Measurements from ENCODE around the gene FAM3A.
A peak's percentile ranks its signal among the peaks of the same experiment; 100 is the strongest.
"Not testable (repeated sequence)": the region's sequence is repeated elsewhere in the genome, so short reads cannot be mapped to it uniquely, and the experiment has no call there.

Gene FAM3A, protein sequence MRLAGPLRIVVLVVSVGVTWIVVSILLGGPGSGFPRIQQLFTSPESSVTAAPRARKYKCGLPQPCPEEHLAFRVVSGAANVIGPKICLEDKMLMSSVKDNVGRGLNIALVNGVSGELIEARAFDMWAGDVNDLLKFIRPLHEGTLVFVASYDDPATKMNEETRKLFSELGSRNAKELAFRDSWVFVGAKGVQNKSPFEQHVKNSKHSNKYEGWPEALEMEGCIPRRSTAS

DNA sequence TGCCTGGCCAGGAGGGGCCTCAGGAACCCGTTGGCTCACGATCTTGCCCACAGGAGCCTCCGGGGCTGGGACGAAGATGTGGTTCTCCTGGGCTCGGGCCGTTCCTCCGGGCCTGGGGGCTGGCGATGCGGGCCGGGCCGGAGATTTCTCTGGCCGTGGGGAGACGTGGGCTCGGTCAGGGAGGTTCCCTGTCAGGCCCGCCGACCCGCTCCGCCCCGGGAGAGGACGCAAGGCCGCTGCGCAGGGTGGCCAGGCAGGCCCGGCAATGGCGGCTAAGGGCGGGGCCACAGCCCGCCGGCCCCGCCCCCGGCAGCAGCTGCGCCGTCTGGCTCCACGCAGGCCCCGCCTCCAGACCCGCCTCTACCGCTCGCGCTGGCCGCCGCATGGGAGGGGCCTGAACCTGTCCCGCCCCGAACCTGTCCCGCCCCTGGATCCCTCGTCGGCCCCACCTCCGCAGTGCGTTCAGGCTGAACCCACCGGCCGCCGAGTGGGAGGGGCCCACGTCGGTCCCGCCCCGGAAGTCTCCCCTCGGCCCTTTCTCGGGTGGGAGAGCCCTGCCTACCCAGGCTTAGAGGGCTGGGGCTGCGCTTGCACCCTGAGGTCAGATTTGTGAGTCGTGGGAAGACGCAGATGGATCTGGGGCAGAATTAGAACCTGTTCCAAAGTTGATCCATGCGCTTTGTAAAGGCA lies at the start of gene FAM3A:
TSS of gene FAM3A (minus strand) at position 267 of the 690 bp plus-strand sequence. CDS start 460 bp downstream, outside the sequence.
- DNase-seq (ENCODE audit: low read depth in 3 of 3) = peak; percentile 82 to 90 (median 90)

DNA sequence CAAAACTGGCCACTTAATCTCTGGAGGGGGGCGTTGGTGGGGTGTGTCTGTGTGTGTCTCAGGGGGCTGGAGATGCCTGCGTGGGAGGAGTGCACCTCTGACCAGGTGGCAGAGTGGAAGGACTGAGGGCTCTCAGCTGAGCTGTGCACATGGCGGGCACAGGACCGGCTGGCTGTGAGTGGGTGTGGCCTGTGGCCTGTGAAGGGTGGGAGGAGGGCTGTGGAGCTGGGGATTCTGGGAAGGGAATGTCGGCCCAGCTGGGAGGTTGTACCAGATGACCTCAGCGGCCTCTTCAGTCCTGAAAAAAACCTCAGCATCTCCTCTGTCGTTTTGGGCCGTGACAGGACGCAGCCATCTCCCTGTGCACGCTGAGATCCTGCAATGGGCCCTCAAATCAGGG lies 46.3 kb upstream of the FAM3A start:
- not testable (repeated sequence) for DNase-seq (ENCODE audit: low read depth in 3 of 3)

DNA sequence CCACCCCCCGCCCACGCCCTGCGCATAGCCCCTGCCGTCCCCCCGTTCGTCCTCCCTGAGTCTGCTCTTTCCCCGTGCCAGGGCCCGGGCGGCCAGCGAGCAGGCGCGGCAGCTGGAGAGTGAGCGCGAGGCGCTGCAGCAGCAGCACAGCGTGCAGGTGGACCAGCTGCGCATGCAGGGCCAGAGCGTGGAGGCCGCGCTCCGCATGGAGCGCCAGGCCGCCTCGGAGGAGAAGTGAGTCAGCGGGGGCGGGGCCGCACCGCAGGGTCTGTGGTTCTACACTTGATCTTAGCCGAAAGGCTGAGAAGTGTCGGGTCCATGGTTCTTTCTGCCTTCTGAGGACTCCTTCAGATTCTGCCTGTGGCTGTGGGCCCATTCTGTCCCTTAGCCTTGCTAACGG lies 44.3 kb upstream of the FAM3A start:
- not testable (repeated sequence) for DNase-seq (ENCODE audit: low read depth in 3 of 3)

DNA sequence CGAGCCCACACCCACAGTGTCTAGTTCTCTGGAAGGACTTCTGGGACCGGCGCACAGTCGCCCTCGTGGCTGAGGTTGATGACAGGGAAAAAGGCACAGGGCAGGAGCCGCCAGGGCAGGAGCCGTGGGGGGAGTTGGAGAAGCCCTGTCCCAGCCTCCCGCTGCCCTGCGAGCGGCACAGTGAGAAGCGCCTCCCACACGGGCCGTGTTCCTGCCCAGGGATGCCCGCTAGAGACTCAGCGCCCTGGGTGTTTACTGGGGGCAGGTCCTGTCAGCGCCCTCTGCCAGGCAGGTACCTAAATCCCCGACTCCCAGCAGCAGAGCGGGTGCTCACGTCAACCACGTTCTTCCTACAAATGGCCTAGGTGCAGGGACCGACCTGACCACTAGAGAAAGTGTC lies 42.9 kb upstream of the FAM3A start:
- DNase-seq (ENCODE audit: low read depth in 3 of 3) = not testable (repeated sequence)

DNA sequence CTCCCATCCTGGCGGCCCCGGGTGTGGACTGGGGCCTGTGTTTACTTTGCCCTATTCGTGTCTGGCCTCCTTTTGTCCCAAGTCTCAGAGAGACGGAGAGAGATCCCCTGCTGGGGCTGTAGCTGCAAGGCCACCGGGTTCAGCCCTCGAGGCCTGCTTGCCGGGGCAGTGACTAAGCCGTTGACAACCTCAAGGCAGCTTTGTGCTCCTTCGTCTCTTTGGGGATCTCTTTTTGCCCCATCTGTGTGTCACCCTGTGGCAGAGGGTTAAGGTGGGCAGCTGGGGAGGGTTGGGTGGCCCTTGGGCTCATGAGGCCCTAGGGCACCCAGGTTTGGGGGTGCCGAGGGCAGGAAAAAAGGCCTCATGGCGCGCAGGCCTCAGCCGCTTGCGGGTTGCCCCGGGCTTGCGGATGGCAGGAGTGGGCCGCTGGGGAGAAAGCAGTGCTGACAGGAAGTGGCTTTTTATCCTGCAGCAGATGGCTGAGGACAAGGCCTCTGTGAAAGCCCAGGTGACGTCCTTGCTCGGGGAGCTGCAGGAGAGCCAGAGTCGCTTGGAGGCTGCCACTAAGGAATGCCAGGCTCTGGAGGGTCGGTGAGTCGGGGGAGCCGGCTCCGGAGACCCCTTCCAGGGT lies 42.1 kb upstream of the FAM3A start:
- DNase-seq (ENCODE audit: low read depth in 3 of 3) = not testable (repeated sequence)

DNA sequence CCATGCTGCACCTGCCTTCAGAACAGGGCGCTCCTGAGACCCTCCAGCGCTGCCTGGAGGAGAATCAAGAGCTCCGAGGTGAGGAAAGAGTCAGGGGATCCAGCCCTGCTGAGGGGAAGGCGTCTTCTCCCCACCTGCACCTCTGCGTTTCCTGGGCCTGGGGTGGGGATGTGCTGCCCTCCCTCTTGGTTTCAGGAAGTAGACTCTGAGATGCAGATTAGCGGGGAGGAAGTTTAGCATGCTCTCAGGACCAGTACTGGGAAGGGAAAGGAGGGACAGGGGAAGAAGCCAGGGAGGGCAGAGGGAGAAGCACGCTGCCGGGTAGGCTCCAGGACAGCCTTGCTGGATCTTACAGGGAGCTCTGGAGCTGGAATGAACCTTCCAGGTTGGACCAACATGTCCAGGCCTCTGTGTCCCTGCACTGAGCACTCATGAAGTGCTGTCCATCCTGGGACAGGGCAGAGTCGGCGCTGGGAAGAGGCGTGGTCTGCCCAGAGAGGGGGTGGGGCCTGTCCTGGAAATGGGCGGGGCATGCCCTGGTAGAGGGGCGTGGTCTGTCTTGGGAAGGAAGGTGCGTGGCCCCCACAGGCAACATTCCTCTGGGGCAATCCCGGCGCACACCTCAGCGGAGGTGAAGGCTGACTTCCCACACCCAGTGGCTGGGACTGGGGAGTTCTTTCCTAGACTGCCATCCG lies 36.2 kb upstream of the FAM3A start:
- not testable (repeated sequence) for DNase-seq (ENCODE audit: low read depth in 3 of 3)

DNA sequence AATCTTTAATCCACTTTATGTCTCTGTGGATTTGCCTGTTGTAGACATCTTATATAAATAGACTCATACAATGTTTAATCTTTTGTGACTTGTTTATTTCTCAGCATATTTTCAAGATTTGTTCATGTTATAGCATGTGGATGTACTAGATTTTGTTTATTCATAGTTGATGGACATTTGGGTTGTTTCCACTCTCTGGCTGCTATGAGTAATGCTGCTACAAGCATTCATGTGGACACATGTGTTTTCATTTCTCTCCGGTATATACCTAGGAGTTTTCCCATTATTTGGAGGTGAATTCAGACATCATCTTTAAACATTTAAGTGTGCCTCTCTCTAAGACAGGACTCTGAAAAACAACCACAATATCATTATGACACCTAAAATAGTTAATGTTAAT lies 33.7 kb upstream of the FAM3A start:
- DNase-seq (ENCODE audit: low read depth in 3 of 3) = no peak

DNA sequence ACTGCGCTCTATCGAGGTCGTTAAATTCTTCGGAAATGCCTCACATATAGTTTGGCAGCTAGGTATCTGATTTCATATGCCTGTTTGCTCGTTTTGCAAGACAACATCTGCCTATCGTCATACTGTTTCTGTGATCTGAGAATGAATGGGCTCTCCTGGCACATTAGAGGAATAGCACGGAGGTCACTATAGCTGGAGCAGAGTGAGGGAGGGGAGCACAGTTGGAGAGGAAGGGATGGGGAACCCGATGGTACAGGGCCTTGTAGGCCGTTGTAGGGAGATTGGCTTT lies 31.9 kb upstream of the FAM3A start:
- DNase-seq (ENCODE audit: low read depth in 3 of 3) = no peak

DNA sequence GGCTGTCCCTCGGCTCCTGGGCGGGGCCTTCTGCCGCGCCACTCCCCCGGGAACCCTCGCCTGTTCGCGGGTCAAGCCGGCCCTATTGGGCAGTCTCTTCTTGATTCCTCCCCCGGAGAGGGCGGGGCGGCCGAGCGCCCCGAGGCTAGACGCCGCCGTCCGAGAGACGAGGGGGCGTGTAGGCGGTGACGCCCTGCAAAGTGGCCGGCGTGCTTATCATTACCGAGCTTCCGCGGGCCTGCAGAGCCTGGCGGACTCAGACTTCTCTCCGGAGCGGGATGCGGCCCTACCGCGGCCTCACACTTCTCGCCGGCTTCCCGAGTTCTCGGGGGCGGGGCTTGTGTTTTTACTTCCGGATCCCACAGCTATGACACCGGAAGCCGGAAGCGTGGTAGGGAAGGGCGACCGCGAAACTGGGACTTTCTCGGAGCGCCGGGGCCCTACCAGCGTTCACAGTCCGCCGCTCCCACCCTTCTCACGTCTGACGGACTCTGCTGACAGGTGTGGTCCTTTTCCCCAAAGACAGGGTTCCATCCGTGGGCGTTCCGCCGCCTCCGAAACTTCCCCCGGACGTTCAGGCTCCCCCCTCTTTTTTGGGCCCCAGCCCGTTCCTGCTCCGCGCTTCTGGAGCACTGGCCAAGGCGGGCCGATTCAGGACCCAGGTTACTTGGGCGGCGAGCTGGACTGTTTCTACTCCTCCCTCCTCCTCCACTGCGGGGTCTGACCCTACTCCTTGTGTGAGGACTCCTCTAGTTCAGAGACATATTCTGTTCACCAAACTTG lies 31.4 kb upstream of the FAM3A start, which contains the start of gene IKBKG:
TSS of gene IKBKG (plus strand) at position 376 of the 783 bp plus-strand sequence. CDS start 4,383 bp downstream, outside the sequence.
- DNase-seq (ENCODE audit: low read depth in 3 of 3) = peak; percentile 75 to 82 (median 79)

DNA sequence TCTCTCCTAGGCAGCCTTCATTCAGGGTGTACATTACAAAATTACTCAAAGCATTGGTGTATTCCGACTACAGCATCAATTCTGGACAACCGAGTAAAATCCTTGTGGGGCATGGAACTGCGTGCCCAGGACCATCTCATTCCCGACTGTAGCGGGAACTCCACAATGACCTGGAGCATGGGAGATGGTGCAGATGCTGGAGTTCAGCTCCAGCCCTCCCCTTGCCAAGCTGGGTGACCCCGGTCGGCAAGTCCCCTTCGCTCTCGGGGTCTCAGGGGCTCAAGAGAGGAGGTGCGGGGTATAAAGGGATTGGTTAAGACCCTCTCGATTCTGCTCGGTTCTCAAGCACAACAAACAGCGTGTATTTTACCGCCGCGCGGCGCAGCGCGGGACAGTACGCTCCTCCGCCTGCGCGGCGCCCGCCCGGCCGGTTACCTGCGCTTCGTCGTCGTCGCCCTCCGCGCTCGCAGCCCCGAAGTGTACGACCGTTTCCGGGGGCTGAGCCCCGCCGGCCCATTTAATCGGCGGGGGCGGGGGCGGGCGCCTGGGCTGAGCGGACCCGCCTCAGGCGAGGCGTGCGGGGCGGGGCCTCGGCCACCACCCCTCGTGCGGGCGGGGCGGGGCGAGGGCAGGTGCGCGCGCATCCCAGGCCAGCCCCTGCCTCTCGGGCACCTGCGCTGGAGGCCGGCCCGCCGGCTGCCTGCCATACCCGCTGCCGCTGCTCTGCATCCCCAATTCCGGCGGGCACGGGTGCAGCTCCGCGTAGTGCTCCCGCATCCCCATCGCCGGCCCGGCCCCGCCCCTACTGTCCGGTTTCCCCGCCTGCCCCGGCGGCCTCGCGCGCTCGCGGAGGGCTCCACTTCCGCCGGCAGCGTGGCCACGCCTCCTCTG lies 30.6 kb upstream of the FAM3A start, which contains the start of gene G6PD:
TSS of gene G6PD (minus strand) at position 493 of the 891 bp plus-strand sequence. CDS start 691 bp downstream, outside the sequence.
- peak in 2 of 3 donors; percentile 43 to 73 for DNase-seq (ENCODE audit: low read depth in 3 of 3)

DNA sequence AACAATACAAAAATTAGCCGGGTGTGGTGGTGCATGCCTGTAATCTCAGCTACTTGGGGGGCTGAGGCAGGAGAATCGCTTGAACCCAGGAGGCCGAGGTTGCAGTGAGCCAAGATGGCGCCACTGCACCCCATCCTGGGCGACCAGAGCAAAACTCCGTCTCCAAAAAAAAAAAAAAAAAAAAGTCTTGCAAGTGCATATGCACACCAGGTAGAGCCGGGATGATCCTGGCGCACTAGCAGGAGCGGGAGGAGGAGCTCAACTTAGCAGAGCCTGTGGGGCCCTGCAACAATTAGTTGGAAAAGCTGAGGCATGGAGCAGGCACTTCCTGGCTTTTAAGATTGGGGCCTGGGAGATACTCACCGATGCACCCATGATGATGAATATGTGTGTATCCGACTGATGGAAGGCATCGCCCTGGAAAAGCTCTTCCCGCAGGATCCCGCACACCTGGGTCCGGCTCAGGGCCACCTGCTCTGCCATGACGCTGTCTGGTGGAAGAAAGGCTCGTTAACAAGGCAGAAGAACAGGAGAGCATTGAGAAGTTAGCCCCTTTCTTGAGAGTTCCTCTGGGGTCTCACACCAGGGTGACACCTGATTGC lies 29.7 kb upstream of the FAM3A start:
- no peak for DNase-seq (ENCODE audit: low read depth in 3 of 3)

DNA sequence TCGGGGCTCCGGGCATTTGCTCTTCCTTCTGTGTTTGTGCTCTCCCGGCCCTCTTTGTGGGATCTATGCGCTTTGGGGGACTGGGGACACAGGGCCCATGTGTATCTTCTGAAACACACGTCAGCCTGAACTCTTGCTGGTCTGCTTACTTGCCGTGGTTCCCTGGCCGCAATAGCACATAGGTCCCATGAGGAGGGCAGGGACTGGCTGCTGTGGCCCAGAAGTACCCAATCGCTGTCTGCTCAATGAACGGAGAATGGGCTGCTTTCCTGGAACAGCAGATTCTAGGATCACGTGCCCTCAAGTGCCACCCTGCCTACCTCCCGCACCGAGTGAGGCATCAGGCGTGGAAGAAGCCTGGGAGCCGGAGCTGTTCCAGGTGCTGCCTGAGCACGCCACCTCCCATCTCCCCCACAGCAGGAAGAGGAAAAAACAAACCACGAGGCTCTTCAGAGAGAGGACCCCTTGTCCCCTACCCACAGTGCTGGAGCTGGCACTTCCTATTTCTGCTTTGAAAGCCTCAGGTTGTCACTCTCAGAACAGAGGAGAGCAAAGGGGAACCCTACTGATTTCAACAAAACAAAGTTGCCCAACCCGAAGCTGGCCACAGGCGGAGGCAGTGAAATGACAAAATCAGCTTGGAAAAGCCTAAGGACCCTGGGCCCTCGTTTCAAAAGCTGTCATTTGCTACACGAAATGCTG lies 26.8 kb upstream of the FAM3A start:
- DNase-seq (ENCODE audit: low read depth in 3 of 3) = no peak

DNA sequence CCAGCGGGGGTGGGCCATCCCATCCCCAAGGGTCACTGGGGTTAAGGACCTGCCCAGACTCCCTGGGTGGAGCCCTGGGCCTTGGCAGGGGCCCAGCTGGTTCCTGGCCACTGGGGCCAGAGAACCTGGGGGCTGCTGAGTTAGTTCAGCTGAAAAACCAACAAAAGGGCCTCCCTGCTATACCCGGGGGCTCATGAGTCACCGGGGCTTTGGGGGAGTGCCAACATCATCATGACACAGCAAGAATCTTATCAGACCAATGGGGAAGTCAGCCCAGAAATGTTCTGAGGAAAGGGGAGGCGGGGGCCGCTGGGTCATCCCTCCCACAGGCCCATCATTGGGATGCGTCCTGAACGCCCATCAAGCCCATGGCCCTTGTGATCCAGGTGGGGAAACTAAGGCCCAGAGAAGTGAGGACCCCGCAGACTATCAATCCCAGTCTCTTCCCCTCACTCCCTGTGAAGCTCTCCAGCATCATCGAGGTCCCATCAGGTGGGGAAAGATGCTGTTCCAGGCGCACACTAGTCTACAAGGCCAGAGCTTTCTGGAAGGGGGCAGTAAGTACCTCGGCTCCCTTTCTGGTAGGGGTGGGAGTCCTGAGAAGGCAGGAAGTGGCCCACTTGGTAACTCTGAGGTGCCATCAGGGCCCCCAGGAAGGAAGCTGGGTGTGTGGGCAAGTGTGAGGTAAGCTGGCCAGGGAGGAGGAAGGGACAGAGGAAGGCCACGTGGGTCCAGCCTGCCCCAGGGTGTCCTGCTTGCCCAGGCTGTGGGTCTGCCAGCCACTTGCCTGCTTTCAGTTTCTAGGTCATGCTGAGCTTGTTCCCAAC lies 26.1 kb upstream of the FAM3A start:
- DNase-seq (ENCODE audit: low read depth in 3 of 3) = peak in 1 of 3 donors; percentile 28

DNA sequence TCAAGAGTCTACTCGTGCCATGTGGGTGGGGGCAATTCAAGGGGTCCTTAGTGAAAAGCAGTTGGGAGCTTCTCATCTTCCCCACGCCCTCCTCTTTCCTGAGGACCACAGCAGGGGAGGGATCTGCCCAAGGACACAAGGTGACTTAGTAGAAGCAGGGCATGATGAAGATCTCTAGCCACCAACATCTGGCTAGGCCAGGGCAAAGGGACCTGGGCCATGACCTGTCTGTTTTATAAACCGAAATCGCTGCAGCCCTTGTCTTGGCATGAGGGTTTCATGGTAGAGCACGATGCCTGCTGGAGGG lies 25.5 kb upstream of the FAM3A start:
- DNase-seq (ENCODE audit: low read depth in 3 of 3) = no peak

DNA sequence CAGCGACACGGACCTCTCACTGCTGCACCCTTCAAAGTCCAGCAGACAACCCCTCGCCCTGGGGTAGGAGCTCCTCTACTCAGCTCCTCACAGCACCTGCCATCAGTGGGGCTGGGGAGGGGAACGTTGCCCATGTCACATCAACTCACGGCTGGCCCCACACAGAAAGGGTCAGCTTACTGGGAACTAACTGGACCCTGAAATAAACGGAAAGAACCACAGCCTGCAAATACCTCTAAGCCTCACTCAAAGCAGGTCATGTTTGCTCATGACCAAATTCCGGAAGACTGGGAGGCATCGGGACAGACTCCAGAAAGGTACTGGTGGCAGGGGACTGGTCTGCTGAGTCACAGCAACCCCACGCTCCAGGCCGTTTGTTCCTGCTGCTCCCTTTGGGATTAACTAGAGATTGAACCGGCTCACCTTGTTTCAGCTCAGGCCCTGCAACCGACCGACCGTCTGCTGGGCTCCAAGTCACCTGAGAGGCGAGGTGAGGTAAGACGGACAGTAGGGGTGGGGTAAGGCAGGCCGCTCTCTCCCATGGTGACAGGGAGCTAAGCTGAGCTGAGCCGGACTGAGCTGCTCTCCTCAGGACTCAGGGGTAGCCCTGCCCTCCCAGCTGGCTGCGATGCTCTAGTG lies 25.0 kb upstream of the FAM3A start:
- no peak for DNase-seq (ENCODE audit: low read depth in 3 of 3)

DNA sequence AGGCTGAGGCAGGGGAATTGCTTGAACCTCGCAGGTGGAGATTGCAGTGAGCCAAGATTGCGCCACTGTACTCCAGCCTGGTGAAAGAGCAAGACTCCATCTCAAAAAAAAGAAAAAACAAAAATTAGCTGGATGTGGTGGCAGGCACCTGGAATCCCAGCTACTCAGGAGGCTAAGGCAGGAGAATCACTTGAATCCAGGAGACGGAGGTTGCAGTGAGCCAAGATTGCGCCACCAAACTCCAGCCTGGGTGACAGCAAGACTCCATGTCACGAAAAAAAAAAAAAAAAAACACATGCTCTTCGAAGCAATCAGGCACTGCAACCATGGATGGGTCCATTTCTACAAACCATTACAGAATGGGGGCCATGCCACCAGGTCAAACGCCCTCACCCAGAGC lies 24.3 kb upstream of the FAM3A start:
- not testable (repeated sequence) for DNase-seq (ENCODE audit: low read depth in 3 of 3)

DNA sequence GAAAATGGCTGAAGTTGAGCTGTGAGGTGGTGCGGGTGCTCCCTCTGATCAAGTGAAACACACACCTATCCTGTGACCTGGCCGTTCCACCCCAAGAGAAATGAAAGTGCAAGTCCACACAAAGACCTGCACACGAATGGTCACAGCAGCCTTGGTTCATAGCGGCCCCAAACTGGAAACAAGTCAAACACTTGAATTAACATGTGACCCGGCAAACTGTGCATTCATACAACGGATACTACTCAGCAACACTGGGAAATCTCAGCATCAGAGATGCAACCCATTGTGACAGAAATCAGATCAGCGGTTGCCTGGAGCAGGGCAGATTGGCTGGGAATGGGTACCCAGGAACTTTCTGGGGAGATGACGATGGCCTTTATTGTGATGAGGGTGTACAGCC lies 23.0 kb upstream of the FAM3A start:
- no peak for DNase-seq (ENCODE audit: low read depth in 3 of 3)

DNA sequence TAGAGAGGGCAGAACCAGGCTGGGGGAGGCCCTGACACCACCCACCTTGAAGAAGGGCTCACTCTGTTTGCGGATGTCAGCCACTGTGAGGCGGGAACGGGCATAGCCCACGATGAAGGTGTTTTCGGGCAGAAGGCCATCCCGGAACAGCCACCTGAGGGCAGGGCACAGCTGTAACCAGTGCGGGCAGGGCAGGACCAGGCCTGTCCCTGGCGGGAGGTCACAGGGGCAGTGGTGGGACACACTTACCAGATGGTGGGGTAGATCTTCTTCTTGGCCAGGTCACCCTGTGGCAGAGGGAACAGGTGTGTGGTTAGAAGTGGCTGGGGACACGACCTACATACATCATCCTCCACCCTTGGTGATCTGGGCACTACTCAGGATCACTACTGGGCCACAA lies 19.9 kb upstream of the FAM3A start:
- no peak for DNase-seq (ENCODE audit: low read depth in 3 of 3)

Measured in stimulated activated CD4-positive, alpha-beta T cell treated with anti-CD3 and anti-CD28 coated beads, TNF-alpha, amount 100 ng/mL, for 48 hours (primary cell).